A549 (cell line): Measurements from ENCODE around the gene BMP7.

Experiments
- CBX8 ChIP-seq: fragments of 200-600 bp; sonication (generic); IDR thresholded peaks from 2 replicates; pipeline ENCODE4 v1.6.1; 2016
- CTCF ChIP-seq: fragments of >200 bp; sonication (Bioruptor Twin); formaldehyde crosslinking; IDR thresholded peaks from 3 replicates; pipeline ENCODE4 v1.5.1; 2016
- MAFK ChIP-seq: fragments of 450-650 bp; IDR thresholded peaks from 2 replicates; pipeline ENCODE4 v1.6.1; 2014; ENCODE audit not compliant: partially characterized antibody
- MAX ChIP-seq: IDR thresholded peaks from 2 replicates; pipeline ENCODE4 v1.6.1; 2012
- PHF8 ChIP-seq: fragments of 200-600 bp; sonication (generic); IDR thresholded peaks from 2 replicates; pipeline ENCODE4 v1.6.1; 2016; ENCODE audit warnings: low read depth, mild to moderate bottlenecking, antibody characterized with exemption, moderate library complexity, borderline replicate concordance
- POLR2A ChIP-seq: IDR thresholded peaks from 2 replicates; pipeline ENCODE4 v1.6.1; 2012; ENCODE audit warnings: mild to moderate bottlenecking, low read length
- RAD21 ChIP-seq, 2 experiments: fragments of >200 bp in 1 of 2; sonication (Bioruptor Twin) in 1 of 2; formaldehyde crosslinking in 1 of 2; IDR thresholded peaks in 1 of 2; conservative IDR thresholded peaks in 1 of 2; 2 replicates in 1 of 2; 3 replicates in 1 of 2; pipeline ENCODE4 v1.6.1; 2012 to 2018; ENCODE audit warnings: inconsistent platforms in 1 of 2
- SMC3 ChIP-seq: fragments of >200 bp; sonication (Bioruptor Twin); formaldehyde crosslinking; IDR thresholded peaks from 3 replicates; pipeline ENCODE4 v1.6.1; 2018; ENCODE audit warnings: inconsistent platforms
- ZC3H11A ChIP-seq: fragments of 450-650 bp; IDR thresholded peaks from 2 replicates; pipeline ENCODE4 v1.6.1; 2014; ENCODE audit warnings: antibody characterized with exemption, mild to moderate bottlenecking

DNA sequence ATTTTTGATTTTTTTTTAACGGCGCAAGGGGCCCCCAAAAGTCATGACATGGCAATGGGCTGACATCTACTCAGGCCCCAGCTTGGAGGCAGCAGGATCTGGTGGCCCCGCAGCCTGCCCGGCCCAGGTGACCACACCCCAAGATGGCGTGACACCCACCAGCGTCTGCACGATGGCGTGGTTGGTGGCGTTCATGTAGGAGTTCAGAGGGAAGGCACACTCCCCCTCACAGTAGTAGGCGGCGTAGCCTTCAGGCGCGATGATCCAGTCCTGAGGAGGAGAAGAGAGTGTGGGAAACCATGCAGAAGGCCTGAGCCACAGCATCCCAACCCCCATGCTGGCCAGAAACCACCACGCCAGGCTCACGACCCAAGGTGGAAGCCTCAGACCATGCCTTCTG is 93.4 kb downstream of the BMP7 start:
- TF ChIP-seq MAX (no peak), CTCF (no peak), MAFK (no peak), ZC3H11A (no peak), SMC3 (no peak), POLR2A (no peak), RAD21 (conservative IDR thresholded peaks at IDR 0.05 in 1 of 2, IDR thresholded peaks at IDR 0.05 in 1 of 2) (no peak), PHF8 (no peak), CBX8 (no peak)
